Loucy (cell line): ENCODE data around the gene SLC9A8.

Experiments
- EZH2phosphoT487 ChIP-seq: fragments of 200-600 bp; IDR thresholded peaks from 2 replicates; pipeline ENCODE4 v1.6.1; 2018; ENCODE audit warnings: antibody characterized with exemption, mild to moderate bottlenecking, moderate library complexity, borderline replicate concordance
- TF ChIP-seq, protein P1 (sequence below): fragments of 200-600 bp; sonication (generic); conservative IDR thresholded peaks from 2 replicates; pipeline ENCODE4 v1.5.1; 2014; ENCODE audit warnings: mild to moderate bottlenecking, antibody characterized with exemption, low read length

DNA sequence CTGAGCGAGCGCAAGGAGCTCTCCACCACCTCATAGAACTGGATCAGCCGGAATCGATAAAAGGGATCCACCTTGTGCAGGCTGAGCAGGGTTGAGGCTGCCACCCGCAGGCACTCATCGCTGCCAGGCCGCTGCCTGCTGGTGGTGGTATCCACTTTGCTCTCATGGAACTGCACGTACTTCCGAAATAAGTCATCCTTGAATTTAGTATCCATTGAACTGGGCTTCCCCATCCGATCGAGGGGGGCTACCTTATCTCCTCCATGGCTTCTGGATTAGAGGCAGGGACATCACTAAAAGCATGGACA, 95.6 kb downstream of the SLC9A8 start:
- TF ChIP-seq, protein P1, sequence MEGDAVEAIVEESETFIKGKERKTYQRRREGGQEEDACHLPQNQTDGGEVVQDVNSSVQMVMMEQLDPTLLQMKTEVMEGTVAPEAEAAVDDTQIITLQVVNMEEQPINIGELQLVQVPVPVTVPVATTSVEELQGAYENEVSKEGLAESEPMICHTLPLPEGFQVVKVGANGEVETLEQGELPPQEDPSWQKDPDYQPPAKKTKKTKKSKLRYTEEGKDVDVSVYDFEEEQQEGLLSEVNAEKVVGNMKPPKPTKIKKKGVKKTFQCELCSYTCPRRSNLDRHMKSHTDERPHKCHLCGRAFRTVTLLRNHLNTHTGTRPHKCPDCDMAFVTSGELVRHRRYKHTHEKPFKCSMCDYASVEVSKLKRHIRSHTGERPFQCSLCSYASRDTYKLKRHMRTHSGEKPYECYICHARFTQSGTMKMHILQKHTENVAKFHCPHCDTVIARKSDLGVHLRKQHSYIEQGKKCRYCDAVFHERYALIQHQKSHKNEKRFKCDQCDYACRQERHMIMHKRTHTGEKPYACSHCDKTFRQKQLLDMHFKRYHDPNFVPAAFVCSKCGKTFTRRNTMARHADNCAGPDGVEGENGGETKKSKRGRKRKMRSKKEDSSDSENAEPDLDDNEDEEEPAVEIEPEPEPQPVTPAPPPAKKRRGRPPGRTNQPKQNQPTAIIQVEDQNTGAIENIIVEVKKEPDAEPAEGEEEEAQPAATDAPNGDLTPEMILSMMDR = no peak
- TF ChIP-seq EZH2phosphoT487 = no peak
